Naive B cell (primary cell): ENCODE measurements around the gene TSPAN12. TPM values are rescaled to one million over a fixed set of nuclear protein-coding genes. Genes with fewer than 3 reads are reported as not detected.

Experiments used
- ATAC-seq, 2 donors: fragments of 150-1000 bp; cut with Tn5 transposase; 2 replicates each; pipeline ENCODE4 v1.10.0; 2021; ENCODE audit warnings: low read depth in 2 of 2, mild to moderate bottlenecking in 2 of 2, moderate library complexity in 2 of 2
- DNase-seq: peaks from one replicate; pipeline ENCODE4 v3.0.0; 2022
- H3K27ac Mint-ChIP-seq, 6 donors: one replicate each; pipeline ENCODE4 v1.8.0; 2020 to 2022; ENCODE audit warnings: mild to moderate bottlenecking in 6 of 6, mixed read lengths in 6 of 6, moderate library complexity in 5 of 6, inconsistent platforms in 2 of 6
- H3K27me3 Mint-ChIP-seq, 3 donors: one replicate each; pipeline ENCODE4 v1.8.0; 2021 to 2022; ENCODE audit warnings: mixed read lengths in 3 of 3, mild to moderate bottlenecking in 1 of 3
- H3K36me3 Mint-ChIP-seq, 2 donors: one replicate each; pipeline ENCODE4 v1.8.0; 2020 to 2022; ENCODE audit warnings: mixed read lengths in 2 of 2, inconsistent platforms in 1 of 2, mild to moderate bottlenecking in 1 of 2
- H3K4me1 Mint-ChIP-seq, 3 donors: one replicate each; pipeline ENCODE4 v1.8.0; 2020 to 2022; ENCODE audit warnings: mixed read lengths in 3 of 3, inconsistent platforms in 1 of 3, mild to moderate bottlenecking in 1 of 3, moderate library complexity in 1 of 3
- H3K4me3 Mint-ChIP-seq, 8 donors: one replicate each; pipeline ENCODE4 v1.8.0; 2020 to 2022; ENCODE audit warnings: mild to moderate bottlenecking in 8 of 8, mixed read lengths in 8 of 8, moderate library complexity in 8 of 8, inconsistent platforms in 2 of 8
- H3K9me3 Mint-ChIP-seq, 7 donors: one replicate each; pipeline ENCODE4 v1.8.0; 2020 to 2022; ENCODE audit warnings: mixed read lengths in 7 of 7, mild to moderate bottlenecking in 5 of 7, inconsistent platforms in 2 of 7, moderate library complexity in 1 of 7
- polyA plus RNA-seq, 6 donors: library from polyadenylated mRNA; unstranded; fragments of 300-500 nt; fragmentation: Illumina TruSeq; gene quantifications; one replicate each; pipeline ENCODE4 v1.2.3, GENCODE V29; 2021; ENCODE audit warnings: low read depth in 6 of 6

Gene TSPAN12
- polyA plus RNA-seq, 6 donors from 2014 or later, result not detected

- Mint-ChIP-seq H3K36me3 (no peaks in the 10 kb centered on the region), H3K27me3 (peaks cover 51 to 54% (median 53%) of the 10 kb centered on the region in 3 donors), H3K4me1 (no peaks in the 10 kb centered on the region), H3K27ac (no peak overlapping the region), H3K9me3 (no peaks in the 10 kb centered on the region), H3K4me3 (no peak overlapping the region)
- ATAC-seq, result no peak
- DNase-seq, result no peak
Measured at GRCh38 chr7:120864141-120864900, 6.4 kb upstream of the TSPAN12 start.

- no peaks in the 10 kb centered on the region for H3K9me3 Mint-ChIP-seq
- H3K27ac Mint-ChIP-seq, result no peak overlapping the region
- H3K4me1 Mint-ChIP-seq, result peaks cover 0 to 4% (median 2%) of the 10 kb centered on the region in 3 donors
- H3K36me3 Mint-ChIP-seq, result no peaks in the 10 kb centered on the region
- peak overlapping the region in 1 of 8 donors; percentile 16 for H3K4me3 Mint-ChIP-seq
- DNase-seq, result no peak
- H3K27me3 Mint-ChIP-seq, result peaks cover 58 to 65% (median 60%) of the 10 kb centered on the region in 3 donors
- no peak for ATAC-seq
Measured at GRCh38 chr7:120862987-120863590, 5.1 kb upstream of the TSPAN12 start.

- peak overlapping the region in 1 of 6 donors; percentile 48 for H3K27ac Mint-ChIP-seq
- H3K27me3 Mint-ChIP-seq, result peaks cover 59 to 71% (median 64%) of the 10 kb centered on the region in 3 donors
- H3K4me3 Mint-ChIP-seq, result peak overlapping the region in 2 of 8 donors; percentile 8 to 42
- no peaks in the 10 kb centered on the region for H3K36me3 Mint-ChIP-seq
- ATAC-seq (no peak), DNase-seq (no peak)
- peaks cover 0 to 4% (median 0%) of the 10 kb centered on the region in 7 donors for H3K9me3 Mint-ChIP-seq
- peaks cover 9 to 19% (median 14%) of the 10 kb centered on the region in 3 donors for H3K4me1 Mint-ChIP-seq
Measured at GRCh38 chr7:120860156-120860555, 2.2 kb upstream of the TSPAN12 start.

GRCh38 chr7:120859459-120859858, 1.5 kb upstream of the TSPAN12 start:
- Mint-ChIP-seq H3K36me3 (no peaks in the 10 kb centered on the region), H3K4me1 (peaks cover 9 to 19% (median 14%) of the 10 kb centered on the region in 3 donors), H3K4me3 (peak overlapping the region in 1 of 8 donors; percentile 88), H3K27ac (no peak overlapping the region), H3K27me3 (peaks cover 65 to 76% (median 68%) of the 10 kb centered on the region in 3 donors), H3K9me3 (peaks cover 0 to 4% (median 0%) of the 10 kb centered on the region in 7 donors)
- DNase-seq, result no peak
- ATAC-seq, result no peak

GRCh38 chr7:120856621-120857352, 1.2 kb downstream of the TSPAN12 start:
- ATAC-seq (peak; percentile 43 to 49), DNase-seq (peak; percentile 11)
- peaks cover 9 to 19% (median 14%) of the 10 kb centered on the region in 3 donors for H3K4me1 Mint-ChIP-seq
- H3K4me3 Mint-ChIP-seq, result peak overlapping the region; percentile 68 to 95 (median 90)
- peaks cover 0 to 4% (median 0%) of the 10 kb centered on the region in 7 donors for H3K9me3 Mint-ChIP-seq
- peaks cover 54 to 68% (median 66%) of the 10 kb centered on the region in 3 donors for H3K27me3 Mint-ChIP-seq
- H3K36me3 Mint-ChIP-seq, result no peaks in the 10 kb centered on the region
- peak overlapping the region in 1 of 6 donors; percentile 55 for H3K27ac Mint-ChIP-seq

GRCh38 chr7:120856198-120856597, 1.7 kb downstream of the TSPAN12 start:
- H3K4me3 Mint-ChIP-seq, result peak overlapping the region; percentile 68 to 95 (median 90)
- H3K9me3 Mint-ChIP-seq, result peaks cover 0 to 4% (median 0%) of the 10 kb centered on the region in 7 donors
- no peak for DNase-seq
- no peak overlapping the region for H3K27ac Mint-ChIP-seq
- ATAC-seq, result no peak
- H3K27me3 Mint-ChIP-seq, result peaks cover 54 to 64% (median 62%) of the 10 kb centered on the region in 3 donors
- H3K36me3 Mint-ChIP-seq, result no peaks in the 10 kb centered on the region
- H3K4me1 Mint-ChIP-seq, result peaks cover 9 to 19% (median 14%) of the 10 kb centered on the region in 3 donors

- DNase-seq (no peak), ATAC-seq (no peak)
- Mint-ChIP-seq H3K9me3 (peaks cover 0 to 4% (median 0%) of the 10 kb centered on the region in 7 donors), H3K27ac (no peak overlapping the region), H3K4me3 (no peak overlapping the region), H3K4me1 (peaks cover 7 to 13% (median 9%) of the 10 kb centered on the region in 3 donors), H3K36me3 (no peaks in the 10 kb centered on the region), H3K27me3 (peaks cover 37 to 48% (median 42%) of the 10 kb centered on the region in 3 donors)
Measured at GRCh38 chr7:120852700-120853099, 5.2 kb downstream of the TSPAN12 start.

- Mint-ChIP-seq H3K27me3 (peaks cover 0 to 20% (median 8%) of the 10 kb centered on the region in 3 donors), H3K27ac (no peak overlapping the region), H3K9me3 (no peaks in the 10 kb centered on the region), H3K4me1 (no peaks in the 10 kb centered on the region), H3K4me3 (no peak overlapping the region), H3K36me3 (no peaks in the 10 kb centered on the region)
- ATAC-seq, result no peak
- no peak for DNase-seq
Measured at GRCh38 chr7:120843109-120843508, 14.8 kb downstream of the TSPAN12 start.

GRCh38 chr7:120842121-120842621, 15.8 kb downstream of the TSPAN12 start:
- no peaks in the 10 kb centered on the region for H3K4me1 Mint-ChIP-seq
- no peak for ATAC-seq
- peaks cover 0 to 15% (median 0%) of the 10 kb centered on the region in 3 donors for H3K27me3 Mint-ChIP-seq
- H3K36me3 Mint-ChIP-seq, result no peaks in the 10 kb centered on the region
- no peak for DNase-seq
- peak overlapping the region in 1 of 6 donors; percentile 32 for H3K27ac Mint-ChIP-seq
- H3K4me3 Mint-ChIP-seq, result no peak overlapping the region
- no peaks in the 10 kb centered on the region for H3K9me3 Mint-ChIP-seq

GRCh38 chr7:120841608-120842007, 16.3 kb downstream of the TSPAN12 start:
- Mint-ChIP-seq H3K27ac (no peak overlapping the region), H3K36me3 (no peaks in the 10 kb centered on the region), H3K9me3 (no peaks in the 10 kb centered on the region), H3K27me3 (peaks cover 0 to 15% (median 0%) of the 10 kb centered on the region in 3 donors), H3K4me1 (no peaks in the 10 kb centered on the region), H3K4me3 (no peak overlapping the region)
- no peak for DNase-seq
- ATAC-seq, result no peak

- DNase-seq (no peak), ATAC-seq (no peak)
- H3K27ac Mint-ChIP-seq, result no peak overlapping the region
- H3K27me3 Mint-ChIP-seq, result peaks cover 10 to 24% (median 11%) of the 10 kb centered on the region in 3 donors
- no peak overlapping the region for H3K4me3 Mint-ChIP-seq
- no peaks in the 10 kb centered on the region for H3K4me1 Mint-ChIP-seq
- no peaks in the 10 kb centered on the region for H3K9me3 Mint-ChIP-seq
- H3K36me3 Mint-ChIP-seq, result no peaks in the 10 kb centered on the region
Measured at GRCh38 chr7:120838281-120838682, 19.7 kb downstream of the TSPAN12 start.

GRCh38 chr7:120837599-120837998, 20.3 kb downstream of the TSPAN12 start:
- no peaks in the 10 kb centered on the region for H3K36me3 Mint-ChIP-seq
- ATAC-seq (no peak), DNase-seq (no peak)
- H3K27me3 Mint-ChIP-seq, result peaks cover 10 to 24% (median 11%) of the 10 kb centered on the region in 3 donors
- H3K4me3 Mint-ChIP-seq, result no peak overlapping the region
- H3K4me1 Mint-ChIP-seq, result no peaks in the 10 kb centered on the region
- H3K9me3 Mint-ChIP-seq, result no peaks in the 10 kb centered on the region
- no peak overlapping the region for H3K27ac Mint-ChIP-seq

- H3K36me3 Mint-ChIP-seq, result no peaks in the 10 kb centered on the region
- no peak overlapping the region for H3K4me3 Mint-ChIP-seq
- H3K4me1 Mint-ChIP-seq, result no peaks in the 10 kb centered on the region
- no peak overlapping the region for H3K27ac Mint-ChIP-seq
- DNase-seq (no peak), ATAC-seq (no peak)
- H3K9me3 Mint-ChIP-seq, result no peaks in the 10 kb centered on the region
- peaks cover 10 to 24% (median 16%) of the 10 kb centered on the region in 3 donors for H3K27me3 Mint-ChIP-seq
Measured at GRCh38 chr7:120836556-120837115, 21.3 kb downstream of the TSPAN12 start.
